OCI-LY1 (cell line): ENCODE data around the gene GABRA5.

Source experiments
- CTCF ChIP-seq: fragments of 200-600 bp; sonication (generic), shearing (Covaris generic); IDR thresholded peaks from 2 replicates; pipeline ENCODE4 v1.5.1; 2017; ENCODE audit warnings: mild to moderate bottlenecking, antibody characterized with exemption, low read length, moderate library complexity, mixed read lengths
- EZH2 ChIP-seq: fragments of 200-600 bp; sonication (generic), shearing (Covaris generic); IDR thresholded peaks from 2 replicates; pipeline ENCODE4 v1.8.0; 2017; ENCODE audit warnings: borderline replicate concordance, mixed run types, mild to moderate bottlenecking, antibody characterized with exemption, low read length, moderate library complexity, mixed read lengths

GRCh38 chr15:26972636-26973035 is 105.8 kb downstream of the GABRA5 start:
- TF ChIP-seq CTCF, result no peak
- TF ChIP-seq EZH2, result no peak
